GM19025 (cell line): Measurements from ENCODE around the gene USP6NL.

Source experiments
- ATAC-seq: cut with Tn5 transposase; IDR thresholded peaks from one replicate; pipeline ENCODE4 v1.9.1; 2021; ENCODE audit warnings: mild to moderate bottlenecking, low read depth, moderate library complexity; ENCODE audit not compliant: unreplicated experiment

Gene USP6NL

DNA sequence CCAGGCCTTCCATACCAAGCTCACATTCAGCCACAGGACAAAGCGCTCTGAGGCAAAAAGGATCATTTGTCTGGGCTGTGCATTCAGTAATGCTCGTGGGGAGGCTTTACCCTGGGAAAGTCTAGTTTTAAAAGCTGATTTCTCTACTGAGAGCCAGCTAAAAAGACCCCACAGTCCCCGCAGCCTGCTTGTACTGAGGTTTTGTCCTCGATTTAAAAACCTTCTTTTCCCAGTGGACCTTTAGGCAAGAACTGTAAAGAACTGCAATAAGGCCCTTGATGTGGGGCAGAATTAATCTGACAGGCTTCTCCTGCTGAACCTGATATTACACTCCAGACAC lies 180.3 kb downstream of the USP6NL start:
- ATAC-seq = no peak

DNA sequence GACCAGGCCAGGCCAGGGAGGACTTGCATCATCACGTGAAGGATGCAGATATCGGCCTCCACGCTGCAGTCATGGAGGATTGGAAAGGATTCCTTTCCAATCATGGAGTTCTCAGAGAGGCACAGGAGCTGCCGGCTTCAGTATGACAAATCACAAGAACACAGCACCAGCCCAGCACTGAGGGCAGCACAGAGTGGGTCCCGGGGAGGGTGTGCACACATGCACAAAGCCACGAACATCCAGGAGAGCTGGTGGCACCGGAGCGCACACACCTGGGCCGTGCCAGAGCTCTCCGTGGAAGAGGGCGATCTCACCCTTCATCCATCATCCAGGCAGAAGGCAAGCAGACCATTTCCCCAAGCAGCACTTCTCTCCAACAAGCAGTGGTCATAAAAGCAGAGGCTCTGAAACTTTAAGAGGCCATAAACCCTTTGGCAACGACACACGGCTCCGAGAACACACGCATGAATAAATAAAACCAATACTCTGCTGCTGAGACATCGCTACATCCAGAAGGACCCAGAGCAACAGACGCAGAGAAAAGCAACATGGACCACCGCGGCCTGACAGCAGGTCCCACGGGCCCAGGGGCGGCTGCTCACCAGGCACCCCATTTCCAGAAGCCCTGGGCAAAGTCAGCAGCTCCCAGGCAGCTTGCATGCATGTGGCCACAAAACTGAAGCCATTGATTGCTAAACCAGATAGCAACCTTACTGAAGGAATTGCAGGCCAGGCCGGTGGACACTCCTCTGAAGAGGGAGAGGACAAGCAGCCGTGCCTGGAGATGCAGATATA lies 180.8 kb downstream of the USP6NL start:
- ATAC-seq = no peak

DNA sequence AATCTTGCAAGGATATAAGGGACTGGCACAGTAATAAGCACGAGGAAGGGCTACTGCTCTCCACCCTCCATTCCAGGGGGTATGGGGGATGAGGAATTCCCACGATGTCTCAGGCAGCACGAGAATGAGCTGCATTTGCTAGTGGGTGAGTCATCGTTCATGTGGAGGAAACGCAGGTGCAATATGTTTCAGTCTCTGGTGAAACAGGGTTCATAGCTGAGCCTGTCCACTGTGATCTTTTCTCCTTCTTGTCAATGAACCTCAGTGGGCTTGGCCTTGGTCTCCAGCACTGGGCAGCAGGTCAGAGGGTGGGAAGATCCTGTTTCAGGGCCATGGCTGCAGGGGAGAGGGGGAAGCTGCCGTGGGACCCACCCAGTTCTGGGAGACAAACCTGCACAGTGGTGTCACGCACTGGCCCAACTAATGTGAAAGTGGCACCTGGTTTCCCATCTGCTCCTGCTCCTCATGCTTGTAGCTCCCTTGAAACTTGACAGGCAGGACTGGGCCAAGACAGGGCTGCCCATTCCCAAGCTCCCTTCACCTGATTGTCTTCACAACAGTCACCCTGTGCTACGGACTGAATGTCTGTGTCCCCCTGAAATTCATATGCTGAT lies 181.9 kb downstream of the USP6NL start:
- no peak for ATAC-seq

DNA sequence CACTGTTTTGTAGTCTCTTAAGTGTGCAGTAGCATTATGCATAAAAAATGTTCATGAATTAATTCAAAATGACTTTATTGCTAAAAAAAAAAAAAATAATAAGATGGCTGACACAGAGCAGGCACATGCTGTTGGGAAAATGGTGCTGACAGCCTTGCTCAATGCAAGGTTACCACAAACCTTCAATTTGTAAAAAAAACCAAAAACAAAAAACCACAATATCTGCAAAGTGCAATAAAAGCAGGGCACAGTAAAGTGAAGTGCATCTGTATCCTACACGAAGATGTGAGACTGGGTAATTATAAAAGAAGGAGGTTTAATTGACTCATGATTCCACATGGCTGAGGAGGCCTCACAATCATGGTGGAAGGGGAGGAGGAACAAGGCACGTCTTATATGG lies 185.8 kb downstream of the USP6NL start:
- no peak for ATAC-seq

DNA sequence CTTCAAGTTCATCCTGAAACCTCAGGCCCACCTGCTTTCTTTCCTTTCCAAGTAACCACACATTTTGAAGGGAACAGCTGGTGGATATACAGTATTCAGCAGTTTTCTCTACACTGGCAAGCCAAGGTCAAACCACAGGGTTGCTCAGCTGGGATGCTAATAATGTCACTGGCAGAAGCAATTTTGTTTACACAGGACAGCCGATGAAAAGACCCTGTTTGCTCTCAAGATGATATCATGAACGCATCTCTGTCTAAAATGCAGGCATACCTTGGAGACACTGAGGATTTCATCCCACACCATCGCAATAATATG lies 186.2 kb downstream of the USP6NL start:
- ATAC-seq = no peak

DNA sequence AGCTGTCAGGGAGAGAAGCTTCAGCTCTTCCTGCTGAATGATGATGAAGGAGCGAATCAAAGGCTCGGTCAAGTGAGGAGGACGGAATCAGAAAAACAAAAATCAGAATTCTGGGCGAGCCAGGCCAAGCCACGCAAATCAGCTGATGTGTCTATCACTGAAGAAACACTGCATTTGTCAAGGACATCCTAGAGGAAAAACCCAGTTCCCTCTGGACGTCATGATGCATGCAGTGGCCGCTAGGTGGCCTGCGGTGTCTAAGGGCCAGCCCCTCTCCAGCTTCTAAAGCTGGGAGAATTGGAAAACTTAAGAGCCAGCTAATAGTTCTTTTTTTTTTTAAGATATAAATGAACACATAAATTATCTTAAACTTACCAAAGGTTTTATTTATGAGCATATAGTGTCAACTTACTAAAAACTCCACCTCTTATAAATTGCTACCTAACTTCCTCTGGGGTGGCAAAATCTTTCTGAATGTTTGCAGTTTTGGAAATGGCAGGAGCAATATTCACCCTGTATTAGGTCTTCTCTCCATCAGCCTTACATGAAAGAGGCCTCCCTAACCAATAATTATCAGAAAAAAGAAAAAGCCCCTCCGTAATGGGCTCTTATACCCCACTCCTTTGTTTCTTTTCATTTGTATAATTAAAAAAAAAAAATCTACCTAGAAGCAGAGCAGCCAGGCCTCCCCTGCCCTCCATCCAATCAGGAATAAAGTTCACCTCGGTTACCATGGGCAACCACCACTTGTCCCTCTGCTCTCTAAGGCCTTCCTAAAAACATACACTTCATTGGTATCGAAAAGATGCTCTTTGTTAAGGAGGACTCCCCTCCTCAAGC lies 186.8 kb downstream of the USP6NL start:
- no peak for ATAC-seq

DNA sequence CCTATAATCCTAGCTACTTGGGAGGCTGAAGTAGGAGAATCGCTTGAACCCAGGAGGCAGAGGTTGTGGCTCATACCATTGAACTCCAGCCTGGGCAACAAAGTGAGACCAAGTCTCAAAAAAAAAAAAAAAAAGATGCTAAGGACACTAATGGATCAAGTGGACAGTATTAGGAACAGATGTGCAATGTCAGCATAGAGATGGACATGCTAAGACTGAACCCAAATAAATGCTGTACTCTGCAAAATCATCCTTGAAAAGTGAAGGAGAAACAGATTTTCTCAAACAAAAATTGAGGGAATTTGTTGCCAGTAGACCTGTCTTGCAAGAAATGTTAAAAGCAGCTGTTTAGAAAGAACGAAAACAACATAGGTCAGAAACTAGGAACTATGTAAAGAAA lies 194.5 kb downstream of the USP6NL start:
- ATAC-seq = no peak

DNA sequence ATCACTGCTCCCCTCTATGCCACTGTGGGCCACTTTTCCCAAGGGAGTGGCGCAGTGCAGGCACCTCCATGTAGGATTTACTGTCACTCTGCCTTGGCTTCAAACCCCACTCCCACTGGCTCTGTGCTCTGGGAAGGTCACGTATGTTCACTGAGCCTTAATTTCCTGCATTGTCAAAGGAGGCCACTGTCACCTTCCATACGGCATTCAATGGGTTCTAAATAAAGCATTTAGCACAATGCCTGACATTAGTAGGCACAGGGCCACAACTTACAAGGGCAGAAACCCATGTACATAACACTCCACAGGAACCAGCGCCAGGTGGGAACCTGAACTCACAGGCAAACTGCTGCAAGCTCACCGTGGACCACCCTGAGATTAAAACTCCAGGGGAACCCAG lies 196.4 kb downstream of the USP6NL start:
- no peak for ATAC-seq

DNA sequence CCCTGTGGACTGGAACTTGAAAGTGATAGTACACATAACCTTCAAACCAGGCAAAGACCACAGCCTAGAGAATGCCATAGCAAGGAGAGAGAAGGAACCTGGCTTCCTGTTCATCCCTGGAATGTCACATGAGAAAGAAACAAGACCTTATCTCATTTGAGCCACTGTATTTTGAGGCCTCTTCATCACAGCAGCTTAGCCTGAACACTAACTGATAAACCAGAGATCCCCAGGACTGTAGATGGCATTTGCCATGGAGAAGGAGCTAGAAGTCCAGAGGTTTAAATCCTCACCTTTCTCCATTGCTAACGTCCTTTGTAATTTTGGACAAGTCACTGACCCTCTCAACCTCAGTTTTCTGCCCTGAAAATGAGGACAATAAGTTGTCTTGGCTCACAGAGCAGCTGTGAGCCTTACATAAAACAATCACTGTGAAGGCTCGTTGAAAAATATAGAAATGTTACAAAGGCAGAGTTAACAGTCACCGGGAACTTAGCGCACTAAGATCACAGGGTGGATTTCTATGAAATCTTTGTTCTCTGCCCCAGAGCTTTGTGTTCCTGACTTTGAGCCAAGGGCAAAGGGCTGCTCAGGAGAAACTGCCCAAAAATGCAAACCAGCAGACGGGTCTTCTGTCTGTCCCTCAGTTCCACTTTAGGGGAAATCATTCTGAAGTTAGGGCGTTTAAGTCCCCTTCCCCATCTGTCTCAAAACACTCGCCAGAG lies 197.0 kb downstream of the USP6NL start:
- no peak for ATAC-seq

DNA sequence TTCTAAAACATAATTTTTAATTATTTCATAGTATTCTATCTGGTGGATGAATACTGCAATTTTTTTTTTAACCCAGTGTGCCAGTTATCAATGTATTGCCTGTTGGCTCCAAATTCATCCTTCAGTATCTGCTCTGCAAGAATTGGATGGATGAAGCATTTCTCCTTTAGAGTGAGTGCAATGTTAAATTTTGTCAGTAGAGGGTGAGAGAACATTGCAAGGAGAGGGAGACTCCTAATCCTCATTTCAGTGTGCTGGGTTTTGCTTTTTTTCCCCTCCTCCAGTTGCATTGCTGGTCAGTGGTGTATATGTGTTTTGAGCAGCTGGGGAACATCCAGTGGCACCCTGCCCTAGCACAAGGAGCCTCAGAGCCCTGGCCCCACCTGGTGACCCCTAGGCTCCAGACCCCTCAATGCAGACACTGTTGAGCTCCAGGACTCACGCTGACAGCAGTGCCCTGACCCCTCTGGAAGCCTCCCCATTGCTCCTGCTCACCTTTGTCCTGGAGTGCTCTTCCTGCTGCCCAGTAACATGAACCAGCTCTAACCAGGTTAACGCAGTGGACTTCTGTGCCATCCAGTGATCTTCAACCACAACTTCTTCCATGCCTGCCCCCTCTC lies 199.4 kb downstream of the USP6NL start:
- ATAC-seq = no peak

DNA sequence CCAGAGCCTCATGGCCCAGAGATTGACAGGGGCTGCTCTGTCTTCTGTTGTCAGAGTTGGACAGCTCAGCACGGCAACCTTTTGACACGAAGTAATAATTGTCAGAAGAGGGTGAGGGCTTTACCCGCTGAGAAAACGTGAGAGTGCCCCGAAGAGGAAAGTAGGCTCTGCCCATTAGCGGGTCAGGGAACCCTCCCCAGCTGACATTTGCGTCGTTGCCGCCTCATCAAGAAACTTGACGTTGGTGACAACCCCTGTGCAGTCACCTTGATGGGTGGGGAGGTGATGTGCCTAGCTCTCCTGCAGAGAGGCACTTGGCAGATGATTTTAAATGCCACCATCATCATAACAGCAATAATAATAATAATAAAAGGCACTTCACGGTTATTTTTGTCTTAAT lies 202.1 kb downstream of the USP6NL start:
- ATAC-seq = no peak

DNA sequence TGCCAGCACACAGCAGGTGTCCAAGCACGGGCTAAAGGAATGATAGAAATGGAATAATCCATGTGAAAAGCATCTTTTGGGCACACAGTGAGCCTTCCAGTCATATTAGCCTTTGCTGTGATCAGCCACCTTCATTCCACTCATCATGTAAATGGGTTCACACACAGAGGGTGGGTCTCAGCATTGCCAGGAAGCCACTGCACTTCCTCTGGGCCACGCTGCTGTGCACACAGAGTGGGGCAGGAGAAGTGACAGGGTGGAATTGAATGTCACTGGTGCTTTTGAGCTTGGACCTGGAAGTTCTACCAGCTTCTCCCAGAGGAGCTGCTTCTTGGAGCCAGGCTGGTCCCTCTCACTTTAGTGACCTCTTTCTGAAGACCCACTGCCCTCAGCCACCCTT lies 203.5 kb downstream of the USP6NL start:
- no peak for ATAC-seq

DNA sequence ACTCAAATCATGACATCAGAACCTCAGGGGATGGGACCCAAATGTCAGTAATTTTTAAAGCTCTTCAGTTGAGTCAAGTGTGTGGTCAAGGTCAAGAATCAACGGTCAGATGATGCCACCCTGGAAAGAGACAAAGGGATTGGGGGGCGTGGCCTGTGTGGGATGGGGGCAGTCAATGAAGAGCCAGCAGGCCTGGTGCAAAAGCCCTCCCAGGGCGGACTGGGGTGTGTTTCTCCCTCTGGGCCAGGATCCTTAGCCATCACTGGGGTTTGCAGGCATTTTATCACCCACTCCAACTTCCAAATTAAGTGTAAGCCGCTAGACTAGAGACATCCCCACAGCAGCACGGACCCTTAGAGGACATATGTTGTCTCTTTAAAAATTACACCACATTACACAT lies 204.7 kb downstream of the USP6NL start:
- ATAC-seq = no peak

DNA sequence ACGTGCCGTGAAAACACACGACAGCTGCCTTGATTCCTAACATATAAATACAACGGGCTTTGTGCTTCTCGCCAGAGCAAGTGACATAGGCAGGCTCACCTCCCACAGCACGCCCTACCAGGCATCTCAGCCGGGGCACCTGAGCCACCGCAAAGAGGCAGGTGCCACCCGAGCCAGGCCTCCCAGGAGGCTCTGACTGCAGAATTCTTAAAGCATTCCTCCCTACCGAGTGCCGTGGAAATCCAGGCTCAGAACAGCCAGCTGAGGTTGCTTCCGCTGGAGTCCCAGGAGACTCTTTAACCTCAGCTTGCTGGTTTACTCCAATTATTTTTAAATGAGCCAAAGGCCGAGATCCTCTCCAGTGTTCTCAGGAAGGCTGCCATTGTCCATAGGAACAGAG lies 206.5 kb downstream of the USP6NL start:
- no peak for ATAC-seq
